ENCODE data around the gene GOLGA8B.

GOLGA8B gene

DNA sequence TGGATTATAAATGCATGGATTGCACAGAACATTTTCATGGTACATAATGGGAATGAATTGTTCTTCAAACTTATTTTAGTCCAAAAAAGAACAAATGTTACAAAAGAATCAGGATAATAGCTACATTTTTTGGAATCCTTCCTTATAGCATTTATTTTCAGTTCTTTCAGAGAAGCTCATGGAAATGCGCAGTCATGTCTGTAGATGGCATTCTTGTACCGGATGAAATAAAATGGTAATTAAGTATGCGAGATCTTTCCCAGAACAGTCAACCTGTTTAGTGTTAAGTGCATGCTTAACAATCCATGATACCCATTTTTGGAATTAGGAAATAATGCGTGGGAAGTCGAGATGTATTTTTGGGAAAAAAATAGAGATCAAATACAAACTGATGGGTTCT lies 38.2 kb upstream of the GOLGA8B start:
- Histone ChIP-seq H2BK120ac (ENCODE audit: low read depth, low read length) (no peak overlapping the region), H3K4ac (ENCODE audit: low read length) (no peak overlapping the region), H3K27me3 (ENCODE audit: control insufficient read depth in 3 of 3, insufficient read depth in 3 of 3, low read depth in 1 of 3, low read length in 3 of 3) (peaks cover 0 to 15% (median 0%) of the 10 kb centered on the region in 3 experiments), H3K9me3 (replicated peaks in 1 of 2; ENCODE audit: control insufficient read depth in 2 of 2, insufficient read depth in 1 of 2, low read depth in 1 of 2, low read length in 2 of 2) (no peaks in the 10 kb centered on the region), H3K4me3 (ENCODE audit: low read length in 2 of 2) (no peak overlapping the region), H3K23ac (ENCODE audit: low read depth, low read length, poor library complexity) (no peak overlapping the region), H3K4me1 (ENCODE audit: control insufficient read depth in 2 of 2, insufficient read depth in 1 of 2, low read depth in 1 of 2, low read length in 2 of 2) (no peaks in the 10 kb centered on the region), H2AFZ (ENCODE audit: low read length) (no peak overlapping the region), H3K27ac (replicated peaks; ENCODE audit: low read length) (no peak overlapping the region), H2AK5ac (ENCODE audit: low read depth, low read length) (no peak overlapping the region), H3K9ac (ENCODE audit: low read depth, low read length, poor library complexity) (no peak overlapping the region), H2BK5ac (ENCODE audit: low read length) (no peak overlapping the region), H3K36me3 (replicated peaks in 1 of 2; ENCODE audit: control insufficient read depth in 2 of 2, insufficient read depth in 2 of 2, low read length in 2 of 2) (no peaks in the 10 kb centered on the region), H3K79me1 (ENCODE audit: low read depth, low read length) (no peaks in the 10 kb centered on the region), H2BK15ac (ENCODE audit: low read length) (no peak overlapping the region), H3K14ac (ENCODE audit: low read length) (no peak overlapping the region), H4K8ac (ENCODE audit: low read depth, low read length) (no peak overlapping the region), H3K4me2 (ENCODE audit: insufficient read depth, low read length, poor library complexity, severe bottlenecking) (no peak overlapping the region), H3K18ac (ENCODE audit: low read length) (no peak overlapping the region), H2BK12ac (ENCODE audit: low read length) (no peak overlapping the region), H4K91ac (ENCODE audit: low read depth, low read length, poor library complexity) (no peak overlapping the region)
- no peak for DNase-seq (ENCODE audit: low spot score)
- 100% methylated on average over 1 to 2 of the region's 5 CpGs for WGBS, 2 donors (ENCODE audit: extremely low coverage in 2 of 2, insufficient read length in 2 of 2, insufficient replicate concordance in 1 of 2)

DNA sequence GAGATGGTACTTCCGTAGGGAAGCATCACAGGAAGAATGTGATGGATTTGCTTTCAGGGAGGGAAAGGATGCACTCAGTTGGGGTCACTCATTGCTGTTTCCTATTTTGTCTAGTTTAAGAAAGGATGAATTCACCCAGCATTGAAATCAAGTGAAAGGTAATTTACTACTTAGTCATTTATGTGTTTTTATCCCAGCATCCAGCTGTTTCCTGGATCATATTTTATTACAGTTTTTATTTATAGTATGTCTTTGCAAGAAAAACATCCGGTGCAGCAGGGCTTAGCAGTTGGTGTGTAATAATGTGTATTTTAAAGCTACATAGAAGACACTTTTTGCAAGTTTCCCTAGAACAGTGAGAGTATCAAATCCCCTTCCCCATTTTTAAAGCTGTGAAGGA lies 37.4 kb upstream of the GOLGA8B start:
- no peaks in the 10 kb centered on the region for H3K4me1 ChIP-seq (ENCODE audit: control insufficient read depth in 2 of 2, insufficient read depth in 1 of 2, low read depth in 1 of 2, low read length in 2 of 2)
- WGBS, 2 donors (ENCODE audit: extremely low coverage in 2 of 2, insufficient read length in 2 of 2, insufficient replicate concordance in 1 of 2) = no CpG with 5 or more reads among the region's 2 CpGs
- no peak overlapping the region for H2BK5ac ChIP-seq (ENCODE audit: low read length)
- H3K79me1 ChIP-seq (ENCODE audit: low read depth, low read length) = no peaks in the 10 kb centered on the region
- H2BK12ac ChIP-seq (ENCODE audit: low read length) = no peak overlapping the region
- H3K27me3 ChIP-seq (ENCODE audit: control insufficient read depth in 3 of 3, insufficient read depth in 3 of 3, low read depth in 1 of 3, low read length in 3 of 3) = peaks cover 0 to 20% (median 0%) of the 10 kb centered on the region in 3 experiments
- H3K14ac ChIP-seq (ENCODE audit: low read length) = no peak overlapping the region
- no peak for DNase-seq (ENCODE audit: low spot score)
- H3K9me3 ChIP-seq (replicated peaks in 1 of 2; ENCODE audit: control insufficient read depth in 2 of 2, insufficient read depth in 1 of 2, low read depth in 1 of 2, low read length in 2 of 2) = no peaks in the 10 kb centered on the region
- H3K4ac ChIP-seq (ENCODE audit: low read length) = no peak overlapping the region
- H3K9ac ChIP-seq (ENCODE audit: low read depth, low read length, poor library complexity) = no peak overlapping the region
- H4K8ac ChIP-seq (ENCODE audit: low read depth, low read length) = no peak overlapping the region
- H2BK120ac ChIP-seq (ENCODE audit: low read depth, low read length) = no peak overlapping the region
- no peak overlapping the region for H3K23ac ChIP-seq (ENCODE audit: low read depth, low read length, poor library complexity)
- no peak overlapping the region for H2AK5ac ChIP-seq (ENCODE audit: low read depth, low read length)
- H3K18ac ChIP-seq (ENCODE audit: low read length) = no peak overlapping the region
- H2BK15ac ChIP-seq (ENCODE audit: low read length) = no peak overlapping the region
- H3K4me2 ChIP-seq (ENCODE audit: insufficient read depth, low read length, poor library complexity, severe bottlenecking) = no peak overlapping the region
- H3K36me3 ChIP-seq (replicated peaks in 1 of 2; ENCODE audit: control insufficient read depth in 2 of 2, insufficient read depth in 2 of 2, low read length in 2 of 2) = no peaks in the 10 kb centered on the region
- H2AFZ ChIP-seq (ENCODE audit: low read length) = no peak overlapping the region
- no peak overlapping the region for H3K4me3 ChIP-seq (ENCODE audit: low read length in 2 of 2)
- no peak overlapping the region for H3K27ac ChIP-seq (replicated peaks; ENCODE audit: low read length)
- no peak overlapping the region for H4K91ac ChIP-seq (ENCODE audit: low read depth, low read length, poor library complexity)

DNA sequence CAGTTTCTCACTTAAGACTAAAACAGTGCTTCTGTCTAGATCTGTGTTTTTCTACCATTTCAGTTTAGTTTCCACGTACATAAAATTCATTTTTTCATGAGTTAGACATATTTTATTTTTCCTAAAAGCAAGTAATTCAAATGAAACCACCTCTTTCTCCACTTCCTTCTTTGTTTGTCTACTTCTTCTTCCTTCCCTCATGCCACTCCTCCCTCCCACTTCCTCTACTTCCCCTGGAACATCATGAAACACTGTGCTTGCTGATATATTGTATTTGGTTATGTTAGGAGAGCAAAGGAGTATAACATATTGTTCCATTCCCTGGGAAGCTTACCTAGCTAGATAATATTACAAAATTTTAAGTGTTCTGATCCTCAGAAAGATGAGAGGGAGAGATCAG lies 36.7 kb upstream of the GOLGA8B start:
- Histone ChIP-seq H2BK12ac (ENCODE audit: low read length) (no peak overlapping the region), H3K27ac (replicated peaks; ENCODE audit: low read length) (no peak overlapping the region), H2AK5ac (ENCODE audit: low read depth, low read length) (no peak overlapping the region), H3K9me3 (replicated peaks in 1 of 2; ENCODE audit: control insufficient read depth in 2 of 2, insufficient read depth in 1 of 2, low read depth in 1 of 2, low read length in 2 of 2) (no peaks in the 10 kb centered on the region), H4K91ac (ENCODE audit: low read depth, low read length, poor library complexity) (no peak overlapping the region), H4K8ac (ENCODE audit: low read depth, low read length) (no peak overlapping the region), H3K36me3 (replicated peaks in 1 of 2; ENCODE audit: control insufficient read depth in 2 of 2, insufficient read depth in 2 of 2, low read length in 2 of 2) (no peaks in the 10 kb centered on the region), H3K4me2 (ENCODE audit: insufficient read depth, low read length, poor library complexity, severe bottlenecking) (no peak overlapping the region), H3K4me1 (ENCODE audit: control insufficient read depth in 2 of 2, insufficient read depth in 1 of 2, low read depth in 1 of 2, low read length in 2 of 2) (no peaks in the 10 kb centered on the region), H2AFZ (ENCODE audit: low read length) (no peak overlapping the region), H3K18ac (ENCODE audit: low read length) (no peak overlapping the region), H3K4ac (ENCODE audit: low read length) (no peak overlapping the region), H3K9ac (ENCODE audit: low read depth, low read length, poor library complexity) (no peak overlapping the region), H2BK15ac (ENCODE audit: low read length) (no peak overlapping the region), H3K79me1 (ENCODE audit: low read depth, low read length) (no peaks in the 10 kb centered on the region), H2BK5ac (ENCODE audit: low read length) (no peak overlapping the region), H3K14ac (ENCODE audit: low read length) (no peak overlapping the region), H3K23ac (ENCODE audit: low read depth, low read length, poor library complexity) (no peak overlapping the region), H3K27me3 (ENCODE audit: control insufficient read depth in 3 of 3, insufficient read depth in 3 of 3, low read depth in 1 of 3, low read length in 3 of 3) (peaks cover 0 to 20% (median 0%) of the 10 kb centered on the region in 3 experiments), H3K4me3 (ENCODE audit: low read length in 2 of 2) (no peak overlapping the region), H2BK120ac (ENCODE audit: low read depth, low read length) (no peak overlapping the region)
- WGBS, 2 donors (ENCODE audit: extremely low coverage in 2 of 2, insufficient read length in 2 of 2, insufficient replicate concordance in 1 of 2) = no CpG with 5 or more reads among the region's 1 CpG
- DNase-seq (ENCODE audit: low spot score) = no peak

DNA sequence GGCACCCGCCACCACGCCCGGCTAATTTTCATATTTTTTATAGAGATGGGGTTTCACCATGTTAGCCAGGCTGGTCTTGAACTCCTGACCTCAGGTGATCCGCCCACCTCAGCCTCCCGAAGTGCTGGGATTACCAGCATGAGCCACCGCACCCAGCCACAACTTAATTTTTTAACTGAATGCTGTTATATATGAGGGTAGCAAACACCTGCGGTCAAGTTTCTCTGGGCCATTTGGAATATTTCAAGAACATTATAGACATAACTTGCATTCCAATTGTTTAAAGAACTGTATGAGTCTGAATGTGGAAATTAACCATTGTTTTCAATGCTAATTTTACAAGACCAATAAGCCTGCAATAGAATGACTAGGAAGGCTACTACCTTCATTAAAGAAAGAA lies 35.7 kb upstream of the GOLGA8B start:
- Histone ChIP-seq H3K23ac (ENCODE audit: low read depth, low read length, poor library complexity) (no peak overlapping the region), H2AFZ (ENCODE audit: low read length) (no peak overlapping the region), H4K91ac (ENCODE audit: low read depth, low read length, poor library complexity) (no peak overlapping the region), H3K9me3 (replicated peaks in 1 of 2; ENCODE audit: control insufficient read depth in 2 of 2, insufficient read depth in 1 of 2, low read depth in 1 of 2, low read length in 2 of 2) (no peaks in the 10 kb centered on the region), H3K4ac (ENCODE audit: low read length) (no peak overlapping the region), H2BK15ac (ENCODE audit: low read length) (no peak overlapping the region), H3K14ac (ENCODE audit: low read length) (no peak overlapping the region), H3K18ac (ENCODE audit: low read length) (no peak overlapping the region), H2BK5ac (ENCODE audit: low read length) (no peak overlapping the region), H3K4me3 (ENCODE audit: low read length in 2 of 2) (no peak overlapping the region), H2BK12ac (ENCODE audit: low read length) (no peak overlapping the region), H2BK120ac (ENCODE audit: low read depth, low read length) (no peak overlapping the region), H3K36me3 (replicated peaks in 1 of 2; ENCODE audit: control insufficient read depth in 2 of 2, insufficient read depth in 2 of 2, low read length in 2 of 2) (no peaks in the 10 kb centered on the region), H3K4me2 (ENCODE audit: insufficient read depth, low read length, poor library complexity, severe bottlenecking) (no peak overlapping the region), H3K27me3 (ENCODE audit: control insufficient read depth in 3 of 3, insufficient read depth in 3 of 3, low read depth in 1 of 3, low read length in 3 of 3) (peaks cover 0 to 25% (median 0%) of the 10 kb centered on the region in 3 experiments), H3K27ac (replicated peaks; ENCODE audit: low read length) (no peak overlapping the region), H3K9ac (ENCODE audit: low read depth, low read length, poor library complexity) (no peak overlapping the region), H2AK5ac (ENCODE audit: low read depth, low read length) (no peak overlapping the region), H4K8ac (ENCODE audit: low read depth, low read length) (no peak overlapping the region), H3K4me1 (ENCODE audit: control insufficient read depth in 2 of 2, insufficient read depth in 1 of 2, low read depth in 1 of 2, low read length in 2 of 2) (no peaks in the 10 kb centered on the region), H3K79me1 (ENCODE audit: low read depth, low read length) (no peaks in the 10 kb centered on the region)
- no peak for DNase-seq (ENCODE audit: low spot score)
- no CpG with 5 or more reads among the region's 7 CpGs for WGBS, 2 donors (ENCODE audit: extremely low coverage in 2 of 2, insufficient read length in 2 of 2, insufficient replicate concordance in 1 of 2)
